IMR-90 (cell line): Measurements from ENCODE around the gene NFIA.

Experiments used
- BHLHE40 ChIP-seq: fragments of 150-350 bp; IDR thresholded peaks from 2 replicates; pipeline ENCODE4 v1.6.1; 2016; ENCODE audit warnings: mild to moderate bottlenecking, low read depth, low read length
- CEBPB ChIP-seq: IDR thresholded peaks from 2 replicates; pipeline ENCODE4 v1.6.1; 2012; ENCODE audit warnings: low read depth, low read length, improper control_type of control experiment
- CHD1 ChIP-seq: IDR thresholded peaks from 2 replicates; pipeline ENCODE4 v1.6.1; 2012; ENCODE audit warnings: low read depth, low read length, improper control_type of control experiment
- CTCF ChIP-seq: conservative IDR thresholded peaks from 2 replicates; pipeline ENCODE4 v1.5.1; 2012; ENCODE audit warnings: mild to moderate bottlenecking, low read depth, low read length, improper control_type of control experiment
- MAZ ChIP-seq: IDR thresholded peaks from 2 replicates; pipeline ENCODE4 v1.6.1; 2012; ENCODE audit warnings: low read depth, mild to moderate bottlenecking, low read length, improper control_type of control experiment, moderate library complexity, borderline replicate concordance
- MXI1 ChIP-seq: IDR thresholded peaks from 2 replicates; pipeline ENCODE4 v1.6.1; 2012; ENCODE audit warnings: low read depth, mild to moderate bottlenecking, low read length, moderate library complexity, borderline replicate concordance
- NFE2L2 ChIP-seq: fragments of 150-350 bp; IDR thresholded peaks from 2 replicates; pipeline ENCODE4 v1.6.1; 2016; ENCODE audit warnings: low read depth, mild to moderate bottlenecking, low read length
- POLR2A ChIP-seq: IDR thresholded peaks from 2 replicates; pipeline ENCODE4 v1.6.1; 2012; ENCODE audit warnings: mild to moderate bottlenecking, low read depth, low read length
- RAD21 ChIP-seq: IDR thresholded peaks from 2 replicates; pipeline ENCODE4 v1.6.1; 2012; ENCODE audit warnings: low read length, improper control_type of control experiment
- RCOR1 ChIP-seq: IDR thresholded peaks from 2 replicates; pipeline ENCODE4 v1.6.1; 2012; ENCODE audit warnings: mild to moderate bottlenecking, low read length, improper control_type of control experiment; ENCODE audit not compliant: insufficient replicate concordance
- RFX5 ChIP-seq: IDR thresholded peaks from 2 replicates; pipeline ENCODE4 v1.8.0; 2012; ENCODE audit warnings: low read depth, mild to moderate bottlenecking, low read length, moderate library complexity
- SMC3 ChIP-seq: fragments of 150-350 bp; IDR thresholded peaks from 2 replicates; pipeline ENCODE4 v1.6.1; 2016; ENCODE audit warnings: low read depth, mild to moderate bottlenecking, antibody characterized with exemption, low read length, moderate library complexity
- TF ChIP-seq, protein P1 (sequence below): fragments of 150-350 bp; IDR thresholded peaks from 2 replicates; pipeline ENCODE4 v1.6.1; 2017; ENCODE audit warnings: mild to moderate bottlenecking, antibody characterized with exemption, low read length, low read depth

DNA sequence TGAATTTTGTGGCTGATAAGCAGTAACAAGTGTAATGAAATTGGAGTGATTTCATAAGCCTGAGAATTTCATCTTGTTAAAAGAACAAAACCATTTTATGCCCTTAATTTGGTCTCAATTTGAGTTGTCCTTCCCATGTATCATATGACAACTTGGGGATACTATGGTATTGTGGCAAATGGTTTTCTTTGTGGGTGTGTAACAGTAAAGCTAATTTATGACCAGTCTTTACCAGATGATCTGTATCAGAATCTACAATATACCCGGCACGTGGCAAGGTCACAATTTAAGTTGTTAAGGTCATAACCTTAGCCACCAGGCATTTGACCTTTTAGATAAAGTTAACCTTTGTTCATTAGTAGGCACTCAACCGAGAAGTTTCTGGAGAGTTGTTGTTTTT lies 9.1 kb downstream of the NFIA start:
- TF ChIP-seq CTCF (no peak), RAD21 (no peak), NFE2L2 (no peak), MAZ (no peak), BHLHE40 (no peak), MXI1 (no peak), POLR2A (no peak), SMC3 (no peak), CEBPB (no peak), CHD1 (no peak), RFX5 (no peak), RCOR1 (no peak)
- TF ChIP-seq, protein P1, sequence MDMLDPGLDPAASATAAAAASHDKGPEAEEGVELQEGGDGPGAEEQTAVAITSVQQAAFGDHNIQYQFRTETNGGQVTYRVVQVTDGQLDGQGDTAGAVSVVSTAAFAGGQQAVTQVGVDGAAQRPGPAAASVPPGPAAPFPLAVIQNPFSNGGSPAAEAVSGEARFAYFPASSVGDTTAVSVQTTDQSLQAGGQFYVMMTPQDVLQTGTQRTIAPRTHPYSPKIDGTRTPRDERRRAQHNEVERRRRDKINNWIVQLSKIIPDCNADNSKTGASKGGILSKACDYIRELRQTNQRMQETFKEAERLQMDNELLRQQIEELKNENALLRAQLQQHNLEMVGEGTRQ, result no peak
